Measurements from ENCODE around the gene FMN2. TPM values are rescaled to one million over a fixed set of nuclear protein-coding genes. Genes with fewer than 3 reads are reported as not detected.

The FMN2 gene
- polyA plus RNA-seq, 3 donors: 0.37 to 3.0 (median 0.56) TPM

- WGBS, 3 donors: 33 to 81% (median 75%) methylated on average over 4 of the region's 4 CpGs
- no peak overlapping the region for H3K27ac ChIP-seq (ENCODE audit: low read depth, low read length)
Measured at GRCh38 chr1:240506176-240506575, 414.5 kb downstream of the FMN2 start.

- H3K27ac ChIP-seq (ENCODE audit: low read depth, low read length): no peak overlapping the region
- WGBS, 3 donors: 29 to 58% (median 53%) methylated on average over 3 of the region's 3 CpGs
Measured at GRCh38 chr1:240508201-240508600, 416.5 kb downstream of the FMN2 start.

GRCh38 chr1:240508950-240509349, 417.3 kb downstream of the FMN2 start:
- WGBS, 3 donors: 54 to 70% (median 64%) methylated on average over 2 of the region's 2 CpGs
- H3K27ac ChIP-seq (ENCODE audit: low read depth, low read length): no peak overlapping the region

- no peak overlapping the region for H3K27ac ChIP-seq (ENCODE audit: low read depth, low read length)
Measured at GRCh38 chr1:240511789-240512188, 420.1 kb downstream of the FMN2 start.

- WGBS, 3 donors: 29 to 56% (median 55%) methylated on average over 1 of the region's 1 CpG
- no peak overlapping the region for H3K27ac ChIP-seq (ENCODE audit: low read depth, low read length)
Measured at GRCh38 chr1:240515505-240515904, 423.8 kb downstream of the FMN2 start.

GRCh38 chr1:240516069-240516468, 424.4 kb downstream of the FMN2 start:
- WGBS, 3 donors: 90 to 93% (median 92%) methylated on average over 2 of the region's 2 CpGs
- no peak overlapping the region for H3K27ac ChIP-seq (ENCODE audit: low read depth, low read length)

- H3K27ac ChIP-seq (ENCODE audit: low read depth, low read length): no peak overlapping the region
- 70 to 89% (median 82%) methylated on average over 4 of the region's 4 CpGs for WGBS, 3 donors
Measured at GRCh38 chr1:240517891-240518290, 426.2 kb downstream of the FMN2 start.

- WGBS, 3 donors: 25 to 71% (median 69%) methylated on average over 6 of the region's 6 CpGs
- H3K27ac ChIP-seq (ENCODE audit: low read depth, low read length): no peak overlapping the region
Measured at GRCh38 chr1:240522122-240522822, 430.6 kb downstream of the FMN2 start.

- no peak overlapping the region for H3K27ac ChIP-seq (ENCODE audit: low read depth, low read length)
- WGBS, 3 donors: 54 to 71% (median 57%) methylated on average over 4 of the region's 4 CpGs
Measured at GRCh38 chr1:240524356-240525069, 432.8 kb downstream of the FMN2 start.
